Astrocyte of the spinal cord (primary cell): ENCODE data around the gene KLK4.

Experiments used
- DNase-seq: peaks from one replicate; pipeline ENCODE4 v3.0.0; 2011; ENCODE audit warnings: low read depth, low spot score
- H3K4me3 ChIP-seq: 2 replicates; pipeline ENCODE4 v1.5.1; 2011; ENCODE audit warnings: low read depth, mild to moderate bottlenecking, low read length, moderate library complexity
- CTCF ChIP-seq: IDR thresholded peaks from 2 replicates; pipeline ENCODE4 v1.5.1; 2012; ENCODE audit warnings: low read depth, mild to moderate bottlenecking, low read length, inconsistent platforms
- in situ Hi-C: cut with HindIII; loops from 2 replicates; pipeline ENCODE4 v1.10.0; 2017; ENCODE audit warnings: low sequenced_read_pairs

KLK4 gene

GRCh38 chr19:50877338-50877737, 33.9 kb downstream of the KLK4 start:
- in situ Hi-C loops: no loop called here
- no peak overlapping the region for H3K4me3 ChIP-seq
- no peak for DNase-seq
- no peak for TF ChIP-seq CTCF

DNA sequence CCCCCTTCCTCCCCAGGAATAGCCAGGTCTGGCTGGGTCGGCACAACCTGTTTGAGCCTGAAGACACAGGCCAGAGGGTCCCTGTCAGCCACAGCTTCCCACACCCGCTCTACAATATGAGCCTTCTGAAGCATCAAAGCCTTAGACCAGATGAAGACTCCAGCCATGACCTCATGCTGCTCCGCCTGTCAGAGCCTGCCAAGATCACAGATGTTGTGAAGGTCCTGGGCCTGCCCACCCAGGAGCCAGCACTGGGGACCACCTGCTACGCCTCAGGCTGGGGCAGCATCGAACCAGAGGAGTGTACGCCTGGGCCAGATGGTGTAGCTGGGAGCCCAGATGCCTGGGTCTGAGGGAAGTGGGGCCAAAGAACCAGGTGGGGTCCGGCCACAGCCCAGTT, 34.7 kb downstream of the KLK4 start:
- in situ Hi-C loops: no loop called here
- H3K4me3 ChIP-seq: no peak overlapping the region
- no peak for DNase-seq
- no peak for TF ChIP-seq CTCF

DNA sequence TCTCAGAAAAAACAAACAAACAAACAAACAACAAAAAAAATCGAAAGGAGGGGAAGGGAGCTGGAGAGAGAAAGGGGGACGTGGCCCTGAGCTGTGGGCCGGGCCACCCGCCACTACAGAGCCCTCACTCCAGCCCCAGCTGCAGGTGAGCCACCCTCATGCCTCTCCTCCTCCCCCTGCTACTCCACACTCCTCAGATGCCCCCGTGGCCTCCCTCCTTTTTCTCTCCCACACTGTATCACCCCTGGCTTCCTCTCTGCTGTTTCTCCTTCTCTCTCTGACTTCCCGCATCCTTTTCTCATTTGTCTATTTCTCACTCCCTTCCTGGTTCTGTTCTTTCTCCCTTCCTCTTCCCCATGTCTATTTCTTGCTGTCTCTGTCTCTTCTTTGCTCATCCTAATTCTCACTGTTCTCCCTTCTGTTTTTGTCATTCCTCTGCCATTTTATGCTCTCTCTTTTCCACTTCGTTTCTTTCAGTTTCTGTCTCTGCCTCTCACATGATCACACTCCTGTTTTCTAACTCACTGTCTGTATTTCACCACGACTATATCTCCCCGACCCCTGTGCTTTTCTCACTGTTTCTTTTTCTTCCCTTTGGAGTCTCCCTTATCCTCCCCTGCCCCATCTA, 35.3 kb downstream of the KLK4 start:
- in situ Hi-C loops: no loop called here
- H3K4me3 ChIP-seq: no peak overlapping the region
- no peak for TF ChIP-seq CTCF
- no peak for DNase-seq

- DNase-seq: no peak
Observed at GRCh38 chr19:50874211-50874610, 37.0 kb downstream of the KLK4 start.

GRCh38 chr19:50873056-50873455, 38.1 kb downstream of the KLK4 start, which contains the start of gene KLK2:
Gene KLK2 (plus strand): TSS chr19:50873439. CDS start chr19:50873474, 35 bp downstream.
- no peak for TF ChIP-seq CTCF
- no peak for DNase-seq
- H3K4me3 ChIP-seq: no peak within 1 kb of the TSS
- in situ Hi-C loops: no loop called here

More at GRCh38 chr19:50874211-50874610, 37.0 kb downstream of the KLK4 start:
- in situ Hi-C loops: no loop called here
- no peak for TF ChIP-seq CTCF
- H3K4me3 ChIP-seq: no peak overlapping the region

- DNase-seq: no peak
- no peak overlapping the region for H3K4me3 ChIP-seq
- in situ Hi-C loops: no loop called here
- TF ChIP-seq CTCF: no peak
Observed at GRCh38 chr19:50870417-50871089, 40.6 kb downstream of the KLK4 start.
